ENCODE results near the gene CTDP1.
A peak's percentile ranks its signal among the peaks of the same experiment; 100 is the strongest.

CTDP1 gene

GRCh38 chr18:79679552-79680099 lies at the start of gene CTDP1:
Gene CTDP1 (plus strand): TSS chr18:79679803. CDS start chr18:79679948, 145 bp downstream.
- DNase-seq (ENCODE audit: low spot score): peak; percentile 98
- no peak for TF ChIP-seq CTCF (IDR thresholded peaks at IDR 0.05; ENCODE audit: extremely low read depth, insufficient read depth, missing control alignments)
- in situ Hi-C loops (cut with MboI; ENCODE audit: low pct_unique_long_range_greater_than_20kb, low sequenced_read_pairs, unreplicated experiment): no loop called here

GRCh38 chr18:79630281-79631095 lies 49.1 kb upstream of the CTDP1 start:
- DNase-seq (ENCODE audit: low spot score): no peak
- no peak for TF ChIP-seq CTCF (IDR thresholded peaks at IDR 0.05; ENCODE audit: extremely low read depth, insufficient read depth, missing control alignments)
- in situ Hi-C loops (cut with MboI; ENCODE audit: low pct_unique_long_range_greater_than_20kb, low sequenced_read_pairs, unreplicated experiment): no loop called here

- in situ Hi-C loops (cut with MboI; ENCODE audit: low pct_unique_long_range_greater_than_20kb, low sequenced_read_pairs, unreplicated experiment): no loop called here
- TF ChIP-seq CTCF (IDR thresholded peaks at IDR 0.05; ENCODE audit: extremely low read depth, insufficient read depth, missing control alignments): no peak
- DNase-seq (ENCODE audit: low spot score): no peak
Measured at GRCh38 chr18:79631096-79631507, 48.5 kb upstream of the CTDP1 start.

- no peak for DNase-seq (ENCODE audit: low spot score)
- in situ Hi-C loops (cut with MboI; ENCODE audit: low pct_unique_long_range_greater_than_20kb, low sequenced_read_pairs, unreplicated experiment): no loop called here
- no peak for TF ChIP-seq CTCF (IDR thresholded peaks at IDR 0.05; ENCODE audit: extremely low read depth, insufficient read depth, missing control alignments)
Measured at GRCh38 chr18:79631761-79632446, 47.7 kb upstream of the CTDP1 start.

GRCh38 chr18:79632765-79633164 lies 46.8 kb upstream of the CTDP1 start:
- no peak for DNase-seq (ENCODE audit: low spot score)
- in situ Hi-C loops (cut with MboI; ENCODE audit: low pct_unique_long_range_greater_than_20kb, low sequenced_read_pairs, unreplicated experiment): no loop called here
- TF ChIP-seq CTCF (IDR thresholded peaks at IDR 0.05; ENCODE audit: extremely low read depth, insufficient read depth, missing control alignments): no peak

DNA sequence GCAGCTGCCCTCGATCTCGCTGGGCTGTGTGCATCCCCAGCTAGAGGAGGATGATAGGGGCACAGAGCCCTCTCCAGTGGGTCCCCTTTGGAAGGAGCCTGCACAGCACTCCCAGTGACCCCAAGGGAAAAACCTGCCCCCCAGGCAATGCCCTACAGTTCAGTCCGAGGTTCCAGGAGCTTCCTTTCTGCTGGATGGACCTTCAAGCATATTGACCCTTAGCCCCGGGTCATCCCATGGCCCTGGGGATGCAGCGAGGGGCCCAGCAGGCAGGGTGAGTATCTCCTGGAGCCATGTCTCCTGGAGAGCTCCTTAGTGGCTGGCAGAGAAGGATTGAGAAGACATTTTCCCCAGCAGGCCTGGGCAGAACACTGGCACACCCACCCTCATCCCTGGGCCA lies 45.4 kb upstream of the CTDP1 start:
- DNase-seq (ENCODE audit: low spot score): no peak
- TF ChIP-seq CTCF (IDR thresholded peaks at IDR 0.05; ENCODE audit: extremely low read depth, insufficient read depth, missing control alignments): no peak
- in situ Hi-C loops (cut with MboI; ENCODE audit: low pct_unique_long_range_greater_than_20kb, low sequenced_read_pairs, unreplicated experiment): no loop called here

Measured in GM13977 (cell line).